Neural progenitor cell (in vitro differentiated cells): ENCODE measurements around the gene IL23R.

Experiments used
- EZH2 ChIP-seq: fragments of 200-600 bp; sonication (generic); IDR thresholded peaks from 2 replicates; pipeline ENCODE4 v1.6.1; 2017; ENCODE audit warnings: antibody characterized with exemption, mild to moderate bottlenecking, moderate library complexity
- EZH2phosphoT487 ChIP-seq: fragments of 200-600 bp; sonication (generic); IDR thresholded peaks from 2 replicates; pipeline ENCODE4 v1.6.1; 2017; ENCODE audit warnings: antibody characterized with exemption
- TF ChIP-seq, protein P1 (sequence below): fragments of 200-600 bp; sonication (generic); IDR thresholded peaks from 2 replicates; pipeline ENCODE4 v1.5.1; 2017; ENCODE audit warnings: antibody characterized with exemption, mild to moderate bottlenecking

DNA sequence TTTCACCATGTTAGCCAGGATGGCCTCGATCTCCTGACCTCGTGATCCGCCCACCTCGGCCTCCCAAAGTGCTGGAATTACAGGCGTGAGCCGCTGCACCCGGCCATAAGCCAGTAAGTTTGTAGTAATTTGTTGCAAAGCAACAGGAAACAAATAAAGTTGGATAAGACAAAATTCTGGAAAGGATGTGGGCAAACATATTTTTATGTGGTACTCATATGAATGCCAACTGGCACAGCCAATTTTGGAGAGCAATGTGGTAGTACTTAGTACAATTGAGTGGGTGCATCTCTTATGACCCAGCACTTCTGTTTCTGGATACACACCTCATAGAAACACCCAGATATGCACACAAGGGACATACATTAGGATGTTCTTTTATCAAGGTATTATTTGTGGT, 133.0 kb downstream of the IL23R start:
- TF ChIP-seq, protein P1, sequence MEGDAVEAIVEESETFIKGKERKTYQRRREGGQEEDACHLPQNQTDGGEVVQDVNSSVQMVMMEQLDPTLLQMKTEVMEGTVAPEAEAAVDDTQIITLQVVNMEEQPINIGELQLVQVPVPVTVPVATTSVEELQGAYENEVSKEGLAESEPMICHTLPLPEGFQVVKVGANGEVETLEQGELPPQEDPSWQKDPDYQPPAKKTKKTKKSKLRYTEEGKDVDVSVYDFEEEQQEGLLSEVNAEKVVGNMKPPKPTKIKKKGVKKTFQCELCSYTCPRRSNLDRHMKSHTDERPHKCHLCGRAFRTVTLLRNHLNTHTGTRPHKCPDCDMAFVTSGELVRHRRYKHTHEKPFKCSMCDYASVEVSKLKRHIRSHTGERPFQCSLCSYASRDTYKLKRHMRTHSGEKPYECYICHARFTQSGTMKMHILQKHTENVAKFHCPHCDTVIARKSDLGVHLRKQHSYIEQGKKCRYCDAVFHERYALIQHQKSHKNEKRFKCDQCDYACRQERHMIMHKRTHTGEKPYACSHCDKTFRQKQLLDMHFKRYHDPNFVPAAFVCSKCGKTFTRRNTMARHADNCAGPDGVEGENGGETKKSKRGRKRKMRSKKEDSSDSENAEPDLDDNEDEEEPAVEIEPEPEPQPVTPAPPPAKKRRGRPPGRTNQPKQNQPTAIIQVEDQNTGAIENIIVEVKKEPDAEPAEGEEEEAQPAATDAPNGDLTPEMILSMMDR, result no peak
- TF ChIP-seq EZH2, result no peak
- no peak for TF ChIP-seq EZH2phosphoT487
